T1000 (cell line): Measurements from ENCODE around the gene TMEM214.

ENCODE experiments used
- DNase-seq: peaks from one replicate; lab custom pipeline; 2025; ENCODE audit warnings: mixed read lengths; lab: John Stamatoyannopoulos, UW

The TMEM214 gene

GRCh38 chr2:27009716-27010115 lies 23.0 kb upstream of the TMEM214 start:
- no peak for DNase-seq

- no peak for DNase-seq
Measured at GRCh38 chr2:27010139-27010538, 22.6 kb upstream of the TMEM214 start.

DNA sequence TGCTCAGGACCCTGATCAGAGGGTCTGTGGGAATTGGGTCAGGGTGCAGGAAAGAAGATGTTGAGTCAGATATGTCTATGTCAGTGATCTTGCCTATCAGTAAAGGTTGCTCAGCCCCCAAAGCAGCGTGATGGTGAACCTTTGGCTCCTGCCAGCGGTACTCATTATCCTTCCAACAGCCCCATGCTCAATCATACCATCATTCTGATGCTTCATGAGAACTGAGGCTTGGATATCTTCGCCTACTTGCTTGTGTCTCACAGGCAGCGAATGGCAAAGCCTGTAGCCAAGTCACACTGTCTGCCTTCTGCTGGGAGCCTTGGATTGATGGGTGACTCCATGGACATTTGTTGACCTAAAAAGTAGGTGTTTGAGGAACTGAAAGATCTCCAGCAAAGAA lies 19.0 kb upstream of the TMEM214 start:
- no peak for DNase-seq

DNA sequence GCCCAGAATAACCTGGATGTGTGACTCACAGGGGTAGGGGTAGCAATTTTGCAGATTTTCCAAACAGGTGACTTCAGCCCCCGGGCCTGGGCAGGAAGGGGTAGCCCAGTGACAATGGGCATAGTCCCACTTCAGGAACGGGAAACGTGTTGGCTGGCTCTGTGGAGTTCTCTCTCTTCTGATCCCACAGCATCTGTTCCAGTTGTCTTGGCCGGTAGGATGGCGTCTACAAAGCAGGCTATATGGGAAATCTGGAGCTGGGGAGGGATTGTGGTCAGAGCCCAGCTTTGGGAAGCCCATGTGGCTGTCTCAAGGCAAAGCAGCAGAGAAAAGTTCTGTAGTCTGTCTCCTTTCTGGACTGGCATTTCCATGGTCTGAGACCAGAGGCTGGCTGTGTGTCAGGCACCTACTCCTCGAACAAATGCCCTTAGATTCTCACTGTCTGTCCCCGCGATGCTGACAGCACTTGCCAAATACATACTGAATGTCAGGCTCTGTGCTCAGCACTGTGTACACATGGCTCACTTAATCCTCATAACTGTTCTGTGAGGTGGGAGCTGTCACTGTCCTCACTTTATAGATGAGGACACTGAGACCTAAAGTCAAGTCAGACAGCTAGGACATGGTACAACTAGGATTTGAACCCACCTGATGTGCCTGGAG lies 17.9 kb upstream of the TMEM214 start:
- DNase-seq, result no peak

DNA sequence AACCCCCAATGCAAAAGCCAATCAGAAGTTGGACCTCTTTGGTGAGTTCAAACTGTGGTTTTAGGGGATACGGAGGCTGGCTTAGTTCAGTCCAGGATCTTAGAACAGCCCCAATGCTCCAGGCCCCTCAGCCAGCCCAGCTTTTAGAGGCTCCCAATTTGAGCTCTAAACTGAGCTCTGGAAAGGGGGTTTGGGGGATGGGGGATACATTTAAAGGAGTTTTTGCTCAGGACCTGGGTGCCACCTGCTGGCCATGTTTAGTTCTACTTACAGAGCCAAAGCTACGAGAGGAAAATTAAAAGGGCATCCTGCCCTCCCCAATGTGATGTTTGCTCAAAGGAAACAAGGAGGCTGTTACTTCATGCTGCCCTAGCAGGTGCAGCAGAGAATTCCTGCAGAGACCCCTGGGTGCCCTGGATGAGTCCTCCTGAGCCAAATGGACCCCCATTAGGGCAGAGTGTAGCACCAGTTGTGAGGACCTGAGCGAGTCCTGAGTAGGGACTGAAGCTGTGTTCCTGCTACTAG lies 15.9 kb upstream of the TMEM214 start:
- no peak for DNase-seq

GRCh38 chr2:27018142-27018541 lies 14.6 kb upstream of the TMEM214 start:
- DNase-seq, result no peak

DNA sequence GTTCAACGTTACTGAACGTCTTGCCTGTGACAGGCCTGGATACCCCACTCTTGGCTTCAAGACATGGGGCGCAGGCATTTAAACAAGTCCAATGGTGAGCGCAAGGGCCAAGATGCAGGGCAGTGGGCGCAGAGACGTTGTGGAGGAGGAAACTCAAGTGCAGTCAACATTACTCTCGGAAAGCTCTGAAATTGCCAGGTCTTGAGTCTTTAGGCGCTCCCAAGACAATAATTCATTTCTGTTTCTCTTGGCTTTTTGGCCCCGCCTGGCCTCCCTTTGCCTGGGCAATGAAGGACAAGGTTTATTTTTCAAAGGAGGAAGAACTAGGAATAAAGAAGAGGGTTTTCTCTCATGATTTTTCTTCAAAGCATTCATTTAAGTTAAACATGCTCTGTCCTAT lies 13.3 kb upstream of the TMEM214 start:
- DNase-seq, result no peak

DNA sequence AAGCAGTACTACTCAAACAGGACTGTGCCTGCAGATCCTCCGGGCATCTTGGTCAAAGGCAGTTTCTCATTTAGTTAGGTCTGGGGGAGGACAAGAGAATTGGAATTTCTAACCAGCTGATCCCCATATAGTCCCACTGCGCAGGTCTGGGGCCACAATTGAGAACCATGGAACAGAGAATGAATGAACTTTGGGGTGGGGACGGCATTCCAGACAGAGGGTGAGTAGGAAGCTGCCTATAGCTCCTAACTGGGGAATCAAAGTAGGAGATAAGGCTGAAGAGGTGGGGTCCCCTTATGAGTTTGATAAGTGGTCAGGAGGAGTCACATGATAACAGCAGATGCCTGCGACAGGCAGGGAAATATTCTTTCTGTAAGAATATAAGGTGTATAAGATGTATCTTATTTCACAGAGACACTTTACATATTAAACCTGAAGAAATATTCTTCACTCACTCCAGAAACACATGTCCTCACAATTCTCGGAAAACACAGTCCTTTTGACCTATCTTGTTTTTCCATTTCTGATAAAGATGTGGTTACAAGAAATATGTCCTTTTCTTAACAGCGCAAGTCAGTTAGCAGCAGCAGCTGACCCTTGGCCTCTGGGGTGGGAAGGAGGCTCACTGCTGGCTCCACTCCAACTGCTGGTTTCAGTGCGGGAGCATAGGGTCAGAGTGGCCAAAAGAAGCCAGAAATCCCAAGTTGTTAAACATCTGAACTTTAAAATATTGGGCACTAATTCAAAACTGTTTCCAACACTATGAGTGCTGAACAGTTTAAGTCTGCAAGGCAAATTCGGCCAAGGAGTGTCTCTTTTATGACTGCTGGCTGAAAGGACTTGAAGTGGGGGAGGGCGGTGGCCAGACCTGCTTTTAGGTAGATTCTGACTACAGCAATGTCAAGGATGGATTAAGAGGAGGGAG lies 12.6 kb upstream of the TMEM214 start:
- DNase-seq, result no peak

GRCh38 chr2:27021253-27022049 lies 11.3 kb upstream of the TMEM214 start:
- no peak for DNase-seq

- no peak for DNase-seq
Measured at GRCh38 chr2:27023740-27024139, 9.0 kb upstream of the TMEM214 start.

DNA sequence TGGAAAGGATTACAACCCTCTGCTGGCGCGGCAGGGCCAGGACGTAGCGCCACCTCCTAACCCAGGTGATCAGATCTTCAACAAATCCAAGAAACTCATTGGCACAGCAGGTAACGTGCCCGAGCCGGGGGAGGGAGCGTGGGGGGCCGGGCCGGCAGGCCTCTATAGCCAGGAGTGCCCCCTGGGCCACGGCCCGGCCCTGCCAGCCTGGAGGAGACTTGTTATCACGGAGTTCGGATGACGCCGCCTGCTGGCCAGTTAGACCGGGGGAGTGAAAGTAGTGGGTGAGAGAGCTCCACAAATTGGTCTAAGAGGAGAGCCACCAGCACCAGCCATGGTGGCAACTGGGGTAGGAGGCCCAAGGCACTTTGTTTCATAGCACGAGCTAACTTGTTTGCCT lies 8.6 kb upstream of the TMEM214 start:
- no peak for DNase-seq

DNA sequence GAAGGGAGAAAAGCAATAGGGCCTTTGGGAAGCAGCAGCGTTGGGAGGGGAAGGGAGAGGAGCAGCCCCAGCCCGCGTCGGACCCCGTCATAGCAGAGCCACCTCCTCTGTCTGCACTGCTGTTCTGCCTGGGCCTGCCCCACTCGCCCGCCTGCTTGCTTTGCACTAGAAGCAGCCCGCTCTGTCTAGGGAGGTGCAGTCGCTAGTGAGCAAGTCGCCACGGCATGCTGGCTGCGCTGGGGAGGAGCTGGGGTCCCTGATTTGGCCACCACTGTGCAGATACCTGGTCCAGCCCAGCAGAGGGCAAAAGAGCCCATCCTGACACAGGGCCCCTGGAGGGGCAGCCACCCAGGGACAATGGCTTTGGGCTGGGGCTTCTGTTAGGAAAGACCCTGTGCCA lies 8.0 kb upstream of the TMEM214 start:
- DNase-seq, result no peak

- DNase-seq, result no peak
Measured at GRCh38 chr2:27025281-27025800, 7.4 kb upstream of the TMEM214 start.

DNA sequence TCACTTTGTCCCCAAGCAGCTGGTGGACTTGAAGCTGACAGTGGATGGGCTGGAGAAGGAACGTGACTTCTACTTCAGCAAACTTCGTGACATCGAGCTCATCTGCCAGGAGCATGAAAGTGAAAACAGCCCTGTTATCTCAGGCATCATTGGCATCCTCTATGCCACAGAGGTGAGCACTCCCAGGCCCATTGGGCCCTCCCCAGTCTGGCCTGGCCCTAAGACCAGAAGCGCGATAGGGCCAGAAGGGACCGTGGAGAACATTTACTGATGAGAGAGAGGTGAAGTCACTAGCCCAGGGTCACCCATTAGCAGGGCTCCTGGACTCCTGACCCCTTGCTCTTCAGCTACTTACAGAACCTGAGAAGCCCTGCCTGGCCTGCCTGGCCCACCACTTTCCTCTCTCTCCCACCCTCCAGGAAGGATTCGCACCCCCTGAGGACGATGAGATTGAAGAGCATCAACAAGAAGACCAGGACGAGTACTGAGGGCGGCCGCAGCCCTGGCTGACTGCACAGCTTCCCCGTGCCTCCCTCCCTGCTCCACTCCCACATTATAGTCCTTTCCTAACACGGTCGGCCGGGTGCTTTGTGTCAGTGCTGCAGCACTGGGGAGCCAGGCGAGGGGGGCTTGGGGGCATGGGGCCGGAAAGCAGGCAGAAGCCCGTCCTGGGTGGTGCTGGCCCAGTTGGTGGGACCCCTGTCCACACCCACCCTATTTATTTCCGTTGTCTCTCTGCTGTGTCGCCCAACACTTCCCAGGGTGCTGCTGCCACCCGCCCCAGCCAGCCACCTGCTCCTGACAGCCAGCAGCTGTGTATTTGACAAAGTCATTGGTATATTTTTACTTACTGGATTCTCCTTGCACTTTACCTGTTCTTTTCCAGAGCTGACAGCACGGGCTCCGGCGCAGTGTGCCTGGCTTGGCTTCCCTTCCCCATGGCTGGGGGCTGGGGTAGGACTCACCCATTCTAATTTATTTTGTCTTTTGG lies 6.6 kb upstream of the TMEM214 start:
- DNase-seq, result no peak

DNA sequence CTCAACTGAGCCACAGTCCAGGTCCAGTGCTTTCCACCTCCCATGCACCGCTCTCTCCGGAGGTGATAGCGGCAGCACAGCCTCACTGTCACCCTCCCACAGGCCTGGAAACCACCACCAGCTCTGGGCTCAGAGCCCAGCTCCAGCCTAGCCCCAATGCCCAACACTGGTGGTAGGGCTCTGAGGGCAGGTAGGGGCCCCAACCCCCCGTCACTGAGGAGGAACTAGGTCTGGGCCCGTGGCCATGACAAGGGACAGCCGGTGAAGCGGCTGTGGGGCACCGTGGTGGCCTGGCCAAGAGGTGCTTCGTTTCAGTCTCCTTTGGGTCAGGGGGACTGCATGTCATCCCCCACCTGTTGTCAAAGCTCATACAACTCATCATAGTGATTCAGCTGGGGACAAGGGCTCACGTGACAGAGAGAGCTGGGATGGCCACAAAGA lies 5.5 kb upstream of the TMEM214 start:
- no peak for DNase-seq

- no peak for DNase-seq
Measured at GRCh38 chr2:27029051-27029450, 3.7 kb upstream of the TMEM214 start.

- DNase-seq, result no peak
Measured at GRCh38 chr2:27033253-27033852, 588 bp downstream of the TMEM214 start.

GRCh38 chr2:27038012-27038411 lies 5.2 kb downstream of the TMEM214 start:
- no peak for DNase-seq

- DNase-seq, result no peak
Measured at GRCh38 chr2:27038631-27039339, 6.0 kb downstream of the TMEM214 start.

DNA sequence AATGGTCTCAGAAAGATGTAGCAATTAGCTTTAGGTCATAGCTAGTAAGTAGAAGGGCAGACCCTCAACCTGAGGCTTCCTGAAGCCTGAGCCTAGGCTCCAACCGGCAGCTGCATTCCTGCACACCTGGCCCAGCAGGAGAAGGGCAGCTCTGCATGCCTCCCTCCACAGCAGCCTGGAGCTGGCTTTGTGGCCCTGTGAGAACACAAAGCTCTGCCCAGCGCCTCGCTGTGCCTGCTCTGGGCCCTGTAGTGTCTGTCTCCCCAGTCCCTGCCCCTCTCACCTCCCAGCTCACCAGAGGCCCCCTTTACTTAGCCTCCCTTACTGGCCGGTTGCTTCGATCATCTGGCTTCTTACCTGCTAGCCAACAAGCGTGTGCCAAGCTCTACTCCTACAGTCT lies 6.7 kb downstream of the TMEM214 start:
- DNase-seq, result no peak
